Thymus (tissue), 11 donors: Measurements from ENCODE around the gene GNAS. TPM values are rescaled to one million over a fixed set of nuclear protein-coding genes. Genes with fewer than 3 reads are reported as not detected.

Experiments
- DNase-seq, 9 donors: peaks; one replicate each; pipeline ENCODE4 v3.0.0-alpha.2; 2013; ENCODE audit warnings: low spot score in 9 of 9, low read depth in 6 of 9, missing footprints in 1 of 9
- H3K27ac ChIP-seq, 2 donors: one replicate each; pipeline ENCODE4 v1.5.1; 2013; ENCODE audit warnings: control low read depth in 1 of 2, low read depth in 1 of 2, low read length in 1 of 2, mild to moderate bottlenecking in 1 of 2, moderate library complexity in 1 of 2
- H3K27me3 ChIP-seq, 2 donors: one replicate each; pipeline ENCODE4 v1.5.1; 2013; ENCODE audit warnings: low read length in 1 of 2; ENCODE audit not compliant: control insufficient read depth in 2 of 2, insufficient read depth in 1 of 2
- H3K36me3 ChIP-seq, 2 donors: one replicate each; pipeline ENCODE4 v1.5.1; 2013; ENCODE audit warnings: low read length in 1 of 2, mild to moderate bottlenecking in 1 of 2, moderate library complexity in 1 of 2; ENCODE audit not compliant: control insufficient read depth in 2 of 2, insufficient read depth in 2 of 2
- H3K4me1 ChIP-seq, 2 donors: one replicate each; pipeline ENCODE4 v1.5.1; 2013; ENCODE audit warnings: low read length in 2 of 2; ENCODE audit not compliant: control insufficient read depth in 2 of 2, insufficient read depth in 2 of 2
- H3K4me3 ChIP-seq, 2 donors: one replicate each; pipeline ENCODE4 v1.5.1; 2013; ENCODE audit warnings: low read length in 2 of 2, control low read depth in 1 of 2, mild to moderate bottlenecking in 1 of 2
- H3K9me3 ChIP-seq, 2 donors: one replicate each; pipeline ENCODE4 v1.5.1; 2013; ENCODE audit warnings: low read length in 1 of 2, mild to moderate bottlenecking in 1 of 2; ENCODE audit not compliant: control insufficient read depth in 2 of 2, insufficient read depth in 1 of 2
- WGBS: extraction: QIAGEN DNeasy Blood & Tissue Kit; methylation state at CpG from one replicate; pipeline ENCODE4 v1.1.7; 2013; 5-methylcytosine and 5-hydroxymethylcytosine counted together
- polyA plus RNA-seq: library from polyadenylated mRNA; stranded (reverse); fragments of 200-250 nt; gene quantifications from one replicate; pipeline ENCODE4 v1.2.3, GENCODE V29; 2013
- total RNA-seq: library from RNA; stranded (reverse); fragments of 120-200 nt; gene quantifications from one replicate; pipeline ENCODE4 v1.2.4, GENCODE V29; 2013
- donor health status: healthy.

GNAS gene
- total and polyA plus RNA-seq, 2 donors: 434 to 700 TPM

GRCh38 chr20:58926802-58927489 lies 74.4 kb downstream of the GNAS start:
- WGBS: 98% methylated on average over 10 of the region's 10 CpGs
- H3K36me3 ChIP-seq: no peaks in the 10 kb centered on the region
- DNase-seq: no peak
- no peak overlapping the region for H3K27ac ChIP-seq
- H3K4me1 ChIP-seq: no peaks in the 10 kb centered on the region
- H3K27me3 ChIP-seq: no peaks in the 10 kb centered on the region
- H3K9me3 ChIP-seq: no peaks in the 10 kb centered on the region
- H3K4me3 ChIP-seq: no peak overlapping the region

- H3K4me1 ChIP-seq: no peaks in the 10 kb centered on the region
- H3K36me3 ChIP-seq: no peaks in the 10 kb centered on the region
- no peak overlapping the region for H3K4me3 ChIP-seq
- no peaks in the 10 kb centered on the region for H3K9me3 ChIP-seq
- no peak for DNase-seq
- H3K27me3 ChIP-seq: no peaks in the 10 kb centered on the region
- WGBS: 97% methylated on average over 7 of the region's 7 CpGs
- no peak overlapping the region for H3K27ac ChIP-seq
These were observed 75.1 kb downstream of the GNAS start for GRCh38 chr20:58927490-58928061.

- H3K27ac ChIP-seq: no peak overlapping the region
- no peaks in the 10 kb centered on the region for H3K27me3 ChIP-seq
- no peaks in the 10 kb centered on the region for H3K4me1 ChIP-seq
- H3K9me3 ChIP-seq: no peaks in the 10 kb centered on the region
- H3K4me3 ChIP-seq: no peak overlapping the region
- no peaks in the 10 kb centered on the region for H3K36me3 ChIP-seq
- WGBS: 91% methylated on average over 3 of the region's 3 CpGs
- no peak for DNase-seq
These were observed 78.0 kb downstream of the GNAS start for GRCh38 chr20:58930496-58930895.

- H3K36me3 ChIP-seq: no peaks in the 10 kb centered on the region
- H3K9me3 ChIP-seq: no peaks in the 10 kb centered on the region
- no peak overlapping the region for H3K4me3 ChIP-seq
- H3K27me3 ChIP-seq: no peaks in the 10 kb centered on the region
- DNase-seq: no peak
- no peak overlapping the region for H3K27ac ChIP-seq
- no peaks in the 10 kb centered on the region for H3K4me1 ChIP-seq
- 95% methylated on average over 5 of the region's 5 CpGs for WGBS
These were observed 79.7 kb downstream of the GNAS start for GRCh38 chr20:58932170-58932569.

- Histone ChIP-seq H3K4me1 (no peaks in the 10 kb centered on the region), H3K27ac (no peak overlapping the region), H3K4me3 (no peak overlapping the region), H3K9me3 (no peaks in the 10 kb centered on the region), H3K36me3 (no peaks in the 10 kb centered on the region), H3K27me3 (no peaks in the 10 kb centered on the region)
- 87% methylated on average over 2 of the region's 2 CpGs for WGBS
- no peak for DNase-seq
These were observed 85.6 kb downstream of the GNAS start for GRCh38 chr20:58938078-58938477.

GRCh38 chr20:58938541-58938940 lies 86.0 kb downstream of the GNAS start:
- H3K27ac ChIP-seq: no peak overlapping the region
- no peak for DNase-seq
- H3K27me3 ChIP-seq: no peaks in the 10 kb centered on the region
- H3K9me3 ChIP-seq: no peaks in the 10 kb centered on the region
- WGBS: 84% methylated on average over 1 of the region's 1 CpG
- H3K36me3 ChIP-seq: no peaks in the 10 kb centered on the region
- no peaks in the 10 kb centered on the region for H3K4me1 ChIP-seq
- H3K4me3 ChIP-seq: no peak overlapping the region

- Histone ChIP-seq H3K4me3 (no peak overlapping the region), H3K27me3 (no peaks in the 10 kb centered on the region), H3K9me3 (no peaks in the 10 kb centered on the region), H3K27ac (no peak overlapping the region), H3K4me1 (no peaks in the 10 kb centered on the region), H3K36me3 (no peaks in the 10 kb centered on the region)
- no peak for DNase-seq
- WGBS: 96% methylated on average over 3 of the region's 3 CpGs
These were observed 89.0 kb downstream of the GNAS start for GRCh38 chr20:58941471-58941870.

GRCh38 chr20:58942549-58942948 lies 90.0 kb downstream of the GNAS start:
- no peaks in the 10 kb centered on the region for H3K9me3 ChIP-seq
- no peaks in the 10 kb centered on the region for H3K27me3 ChIP-seq
- 94% methylated on average over 4 of the region's 4 CpGs for WGBS
- DNase-seq: no peak
- H3K36me3 ChIP-seq: no peaks in the 10 kb centered on the region
- H3K27ac ChIP-seq: no peak overlapping the region
- H3K4me3 ChIP-seq: no peak overlapping the region
- H3K4me1 ChIP-seq: no peaks in the 10 kb centered on the region

GRCh38 chr20:58944610-58945009 lies 92.1 kb downstream of the GNAS start:
- no peak for DNase-seq
- Histone ChIP-seq H3K9me3 (no peaks in the 10 kb centered on the region), H3K4me1 (no peaks in the 10 kb centered on the region), H3K27ac (no peak overlapping the region), H3K36me3 (no peaks in the 10 kb centered on the region), H3K27me3 (no peaks in the 10 kb centered on the region), H3K4me3 (no peak overlapping the region)
- WGBS: 98% methylated on average over 5 of the region's 5 CpGs
